ENCODE measurements around the gene BOD1. TPM values are rescaled to one million over a fixed set of nuclear protein-coding genes. Genes with fewer than 3 reads are reported as not detected.

BOD1 gene
- total RNA-seq, 1 donor from 2014 or later, result 24.3 TPM

- ATAC-seq, result no peak
Observed at GRCh38 chr5:173640156-173640804, 23.8 kb upstream of the BOD1 start.

- no peak for ATAC-seq
Observed at GRCh38 chr5:173638126-173639040, 21.9 kb upstream of the BOD1 start.

GRCh38 chr5:173637340-173637739 lies 20.9 kb upstream of the BOD1 start:
- no peak for ATAC-seq

- ATAC-seq, result peak; percentile 58
Observed at GRCh38 chr5:173634465-173634983, 18.1 kb upstream of the BOD1 start.

- peak; percentile 85 for ATAC-seq
Observed at GRCh38 chr5:173633304-173633703, 16.9 kb upstream of the BOD1 start.

GRCh38 chr5:173631478-173631877 lies 15.0 kb upstream of the BOD1 start:
- ATAC-seq, result no peak

GRCh38 chr5:173630724-173631365 lies 14.4 kb upstream of the BOD1 start:
- no peak for ATAC-seq

- no peak for ATAC-seq
Observed at GRCh38 chr5:173629628-173630027, 13.2 kb upstream of the BOD1 start.

- no peak for ATAC-seq
Observed at GRCh38 chr5:173628501-173628900, 12.1 kb upstream of the BOD1 start.

- no peak for ATAC-seq
Observed at GRCh38 chr5:173627860-173628392, 11.5 kb upstream of the BOD1 start.

- no peak for ATAC-seq
Observed at GRCh38 chr5:173627271-173627670, 10.8 kb upstream of the BOD1 start.

GRCh38 chr5:173626505-173626820 lies 10.0 kb upstream of the BOD1 start:
- ATAC-seq, result no peak

- peak; percentile 11 for ATAC-seq
Observed at GRCh38 chr5:173625673-173626504, 9.4 kb upstream of the BOD1 start.

GRCh38 chr5:173625261-173625660 lies 8.8 kb upstream of the BOD1 start:
- ATAC-seq, result no peak

- no peak for ATAC-seq
Observed at GRCh38 chr5:173624282-173624681, 7.8 kb upstream of the BOD1 start.

GRCh38 chr5:173623789-173624188 lies 7.3 kb upstream of the BOD1 start:
- ATAC-seq, result no peak

GRCh38 chr5:173623296-173623771 lies 6.9 kb upstream of the BOD1 start:
- ATAC-seq, result peak; percentile 86

GRCh38 chr5:173622183-173623047 lies 6.0 kb upstream of the BOD1 start:
- ATAC-seq, result peak; percentile 35

- no peak for ATAC-seq
Observed at GRCh38 chr5:173620784-173621183, 4.3 kb upstream of the BOD1 start.

- ATAC-seq, result no peak
Observed at GRCh38 chr5:173618927-173619519, 2.6 kb upstream of the BOD1 start.
